GM10266 (cell line): Measurements from ENCODE around the gene KCNH6.

Source experiments
- DNase-seq: peaks from one replicate; pipeline ENCODE4 v3.0.0; 2012; ENCODE audit errors: extremely low spot score
- TF ChIP-seq, protein P1 (sequence below): IDR thresholded peaks from 2 replicates; pipeline ENCODE4 v1.5.1; 2012; ENCODE audit warnings: mild to moderate bottlenecking, low read depth; ENCODE audit not compliant: control insufficient read depth, insufficient read depth; ENCODE audit errors: missing control alignments

KCNH6 gene

DNA sequence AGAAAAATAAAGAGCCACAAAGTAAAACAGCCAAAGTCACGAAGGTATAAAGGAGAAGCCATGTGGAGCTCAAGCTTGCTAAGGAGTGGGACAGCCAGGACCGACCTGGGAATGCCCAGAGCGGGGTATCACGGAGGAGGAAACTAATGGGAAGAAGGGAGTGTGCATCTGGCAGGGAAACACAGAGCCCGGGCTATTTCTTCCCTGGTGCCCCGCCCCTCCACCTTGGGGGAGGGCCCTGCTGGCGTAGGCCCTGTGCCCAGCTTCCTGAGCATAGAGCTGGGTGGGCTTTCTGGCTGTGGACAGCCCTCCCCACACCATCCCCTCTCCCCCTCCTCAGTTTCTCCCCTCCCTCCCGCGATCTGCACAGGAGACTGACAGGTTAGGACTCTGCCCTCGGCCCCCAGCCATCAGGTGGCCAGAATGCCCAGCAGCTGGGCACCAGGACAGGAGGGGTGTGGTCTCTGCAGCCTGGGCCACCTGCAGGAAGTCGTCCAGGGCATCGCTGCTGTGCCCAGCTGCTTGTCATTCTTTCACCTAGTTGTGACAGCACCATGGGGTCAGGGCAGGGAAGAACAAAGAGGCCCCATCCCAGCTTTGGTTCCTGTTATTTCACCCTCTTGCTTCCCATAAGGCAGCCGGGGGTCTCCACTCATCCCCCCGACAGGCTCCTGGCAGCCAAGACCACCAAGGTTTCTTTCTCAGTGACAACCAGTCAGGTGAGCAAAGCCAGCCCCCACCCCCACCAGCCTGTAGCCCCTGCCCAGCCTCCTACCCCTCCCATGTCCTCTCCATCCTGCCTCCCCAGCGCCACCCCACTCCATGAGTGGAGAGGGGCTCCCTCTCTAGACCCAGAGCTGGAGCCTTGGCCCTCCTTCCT lies 20.0 kb downstream of the KCNH6 start:
- TF ChIP-seq, protein P1, sequence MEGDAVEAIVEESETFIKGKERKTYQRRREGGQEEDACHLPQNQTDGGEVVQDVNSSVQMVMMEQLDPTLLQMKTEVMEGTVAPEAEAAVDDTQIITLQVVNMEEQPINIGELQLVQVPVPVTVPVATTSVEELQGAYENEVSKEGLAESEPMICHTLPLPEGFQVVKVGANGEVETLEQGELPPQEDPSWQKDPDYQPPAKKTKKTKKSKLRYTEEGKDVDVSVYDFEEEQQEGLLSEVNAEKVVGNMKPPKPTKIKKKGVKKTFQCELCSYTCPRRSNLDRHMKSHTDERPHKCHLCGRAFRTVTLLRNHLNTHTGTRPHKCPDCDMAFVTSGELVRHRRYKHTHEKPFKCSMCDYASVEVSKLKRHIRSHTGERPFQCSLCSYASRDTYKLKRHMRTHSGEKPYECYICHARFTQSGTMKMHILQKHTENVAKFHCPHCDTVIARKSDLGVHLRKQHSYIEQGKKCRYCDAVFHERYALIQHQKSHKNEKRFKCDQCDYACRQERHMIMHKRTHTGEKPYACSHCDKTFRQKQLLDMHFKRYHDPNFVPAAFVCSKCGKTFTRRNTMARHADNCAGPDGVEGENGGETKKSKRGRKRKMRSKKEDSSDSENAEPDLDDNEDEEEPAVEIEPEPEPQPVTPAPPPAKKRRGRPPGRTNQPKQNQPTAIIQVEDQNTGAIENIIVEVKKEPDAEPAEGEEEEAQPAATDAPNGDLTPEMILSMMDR = no peak
- no peak for DNase-seq

DNA sequence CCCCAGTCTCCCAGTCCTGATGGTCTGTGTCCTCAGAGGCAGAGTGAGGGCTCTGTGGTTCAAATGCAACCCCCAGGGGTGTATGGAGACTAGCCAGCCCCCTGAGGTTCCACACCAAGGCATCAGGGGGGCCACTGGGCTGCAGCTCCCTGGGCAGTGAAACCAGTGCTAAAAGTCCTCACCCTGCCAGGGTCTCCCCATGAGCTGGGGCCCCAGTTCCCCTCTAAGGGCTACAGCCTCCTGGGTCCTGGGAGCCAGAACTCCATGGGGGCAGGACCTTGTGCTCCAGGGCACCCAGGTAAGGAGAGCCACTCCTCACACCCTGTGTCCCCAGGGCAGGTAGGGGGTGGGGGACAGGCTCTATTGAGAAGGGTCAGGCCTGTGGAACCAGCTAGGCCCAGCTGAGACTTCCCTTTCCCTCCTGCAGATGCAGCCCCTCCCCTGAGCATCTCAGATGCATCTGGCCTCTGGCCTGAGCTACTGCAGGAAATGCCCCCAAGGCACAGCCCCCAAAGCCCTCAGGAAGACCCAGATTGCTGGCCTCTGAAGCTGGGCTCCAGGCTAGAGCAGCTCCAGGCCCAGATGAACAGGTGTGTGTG lies 20.8 kb downstream of the KCNH6 start:
- TF ChIP-seq, protein P1 = no peak

DNA sequence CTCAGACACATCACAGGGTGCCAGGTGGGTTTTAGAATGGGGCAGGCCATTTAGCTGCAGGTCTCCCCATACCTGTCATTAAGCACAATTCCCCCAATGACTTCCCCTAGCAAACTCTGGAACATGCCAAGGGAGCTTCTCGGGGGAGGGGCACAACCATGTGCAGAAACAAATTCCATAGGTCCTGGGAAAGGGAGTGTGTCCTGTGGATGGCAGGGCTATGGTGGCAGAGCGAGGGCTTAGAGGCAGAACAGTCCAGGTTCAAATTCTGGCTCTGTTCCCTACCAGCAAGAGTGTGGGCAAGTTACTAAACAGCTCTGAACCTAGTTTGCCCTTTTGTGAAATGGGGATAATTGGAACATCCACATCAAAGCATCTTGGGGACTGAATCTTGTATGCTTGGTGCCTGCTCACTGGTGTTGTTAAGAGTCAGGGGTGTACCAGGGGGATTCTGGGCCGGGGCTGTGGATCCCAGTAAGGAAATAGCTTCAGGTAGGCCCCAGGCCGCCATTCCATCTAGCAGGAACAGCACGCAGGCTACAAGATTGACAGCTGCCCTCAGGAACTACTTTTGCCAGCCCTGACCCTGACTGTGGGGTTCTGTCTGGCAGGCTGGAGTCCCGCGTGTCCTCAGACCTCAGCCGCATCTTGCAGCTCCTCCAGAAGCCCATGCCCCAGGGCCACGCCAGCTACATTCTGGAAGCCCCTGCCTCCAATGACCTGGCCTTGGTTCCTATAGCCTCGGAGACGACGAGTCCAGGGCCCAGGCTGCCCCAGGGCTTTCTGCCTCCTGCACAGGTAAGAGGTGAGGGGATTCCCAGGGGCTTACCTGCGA lies 21.5 kb downstream of the KCNH6 start:
- TF ChIP-seq, protein P1 = no peak
- no peak for DNase-seq

More for the DNA sequence above, 20.8 kb downstream of the KCNH6 start:
- no peak for DNase-seq

DNA sequence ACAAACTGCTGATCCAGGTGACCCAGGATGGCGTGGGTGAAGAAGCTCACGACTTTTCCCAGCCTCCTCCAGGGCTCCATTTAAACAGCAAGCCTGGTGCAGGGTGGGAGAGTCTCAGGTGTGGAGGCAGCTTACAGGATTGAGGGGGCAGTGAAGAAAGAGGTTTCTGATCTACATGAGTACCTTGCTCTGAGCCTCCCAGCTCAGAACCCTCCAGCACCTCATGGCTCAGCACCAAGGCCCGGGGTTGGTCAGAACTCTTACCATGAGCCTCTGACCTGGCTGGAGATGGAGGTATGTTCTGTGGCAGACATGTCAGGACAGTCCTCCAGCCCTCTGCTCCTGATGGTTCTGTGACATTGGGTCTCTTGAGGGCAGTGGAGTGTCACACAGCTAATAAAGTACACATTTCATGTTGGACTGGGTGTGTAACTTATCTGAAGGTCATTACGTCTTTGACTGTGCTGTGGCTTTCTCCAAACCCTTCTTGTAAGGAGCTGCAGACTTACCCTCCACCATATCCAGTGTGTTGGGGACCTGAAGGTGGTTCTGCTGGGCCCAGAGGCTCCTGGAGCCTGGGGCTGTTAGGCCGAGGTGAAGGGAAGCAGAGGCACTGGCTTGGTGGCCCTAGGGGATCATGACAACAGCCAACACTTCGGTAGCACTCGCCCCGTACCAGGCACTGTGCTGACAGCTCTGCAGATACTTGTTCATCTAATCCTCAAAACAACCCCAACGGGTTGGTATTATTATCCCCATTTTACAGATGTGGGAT lies 23.3 kb downstream of the KCNH6 start:
- no peak for DNase-seq
- TF ChIP-seq, protein P1 = no peak

DNA sequence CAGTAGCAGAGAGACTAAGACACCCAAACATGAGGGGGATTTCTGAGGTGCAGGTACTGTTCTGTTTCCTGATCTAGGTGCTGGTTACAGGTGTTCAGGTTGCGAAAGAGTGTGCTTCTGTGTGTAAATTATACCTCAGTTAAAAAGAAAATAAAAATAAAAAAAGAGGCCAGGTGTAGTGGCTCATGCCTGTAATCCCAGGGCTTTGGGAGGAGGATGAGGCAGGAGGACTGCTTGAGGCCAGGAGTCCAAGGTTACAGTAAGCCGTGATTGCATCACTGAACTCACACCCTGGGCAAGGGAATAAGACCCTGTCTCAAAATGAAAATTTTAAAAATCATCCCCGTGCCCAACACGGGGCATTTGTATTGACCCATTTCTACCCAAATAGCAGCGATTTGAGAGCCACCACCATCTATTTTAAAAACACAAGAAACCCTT lies 23.9 kb downstream of the KCNH6 start:
- DNase-seq = no peak
- TF ChIP-seq, protein P1 = no peak

DNA sequence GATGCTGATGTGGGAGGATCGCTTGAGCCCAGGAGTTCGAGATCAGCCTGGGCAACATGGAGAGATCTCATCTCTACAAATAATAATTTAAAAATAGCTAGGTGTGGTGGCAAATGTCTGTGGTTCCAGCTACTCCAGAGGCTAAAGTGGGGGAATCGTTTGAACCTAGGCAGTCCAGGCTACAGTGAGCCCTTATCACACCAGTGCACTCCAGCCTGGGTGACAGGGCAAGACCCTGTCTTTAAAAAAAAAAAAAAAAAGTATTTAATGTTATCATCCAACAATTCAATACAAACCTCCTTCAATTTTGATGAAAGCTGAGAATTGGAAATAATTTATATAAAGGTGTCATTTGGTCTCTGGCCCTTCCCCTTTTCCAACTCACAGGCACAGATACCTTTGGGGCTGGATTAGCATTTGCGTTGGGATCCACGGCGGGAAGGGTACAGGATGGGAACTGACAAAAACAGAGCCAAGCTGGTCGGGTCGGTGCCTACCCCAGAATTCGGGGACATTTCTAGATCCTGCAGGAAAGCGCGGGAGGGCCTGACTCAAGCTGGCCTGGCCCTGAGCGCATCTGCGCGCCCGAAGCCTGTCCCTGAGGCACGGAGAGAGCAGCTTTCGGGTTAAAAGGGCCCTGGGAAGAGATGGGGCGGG lies 26.3 kb downstream of the KCNH6 start:
- no peak for DNase-seq
- TF ChIP-seq, protein P1 = no peak
